Femur (tissue), 1 donor: ENCODE results near the gene AQP11.
"Not testable (repeated sequence)": the region's sequence is repeated elsewhere in the genome, so short reads cannot be mapped to it uniquely, and the experiment has no call there.

ENCODE experiments used
- DNase-seq: peaks from one replicate; pipeline ENCODE4 v3.0.0-alpha.2; 2017

Gene AQP11, protein sequence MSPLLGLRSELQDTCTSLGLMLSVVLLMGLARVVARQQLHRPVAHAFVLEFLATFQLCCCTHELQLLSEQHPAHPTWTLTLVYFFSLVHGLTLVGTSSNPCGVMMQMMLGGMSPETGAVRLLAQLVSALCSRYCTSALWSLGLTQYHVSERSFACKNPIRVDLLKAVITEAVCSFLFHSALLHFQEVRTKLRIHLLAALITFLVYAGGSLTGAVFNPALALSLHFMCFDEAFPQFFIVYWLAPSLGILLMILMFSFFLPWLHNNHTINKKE

GRCh38 chr11:77589521-77590193 lies at the start of gene AQP11:
Gene AQP11 (plus strand): TSS chr11:77589953. CDS start chr11:77589993, 40 bp downstream.
- peak; percentile 89 for DNase-seq

GRCh38 chr11:77542296-77542695 lies 47.5 kb upstream of the AQP11 start:
- DNase-seq = no peak

- DNase-seq = no peak
Observed at GRCh38 chr11:77547047-77547836, 42.5 kb upstream of the AQP11 start.

DNA sequence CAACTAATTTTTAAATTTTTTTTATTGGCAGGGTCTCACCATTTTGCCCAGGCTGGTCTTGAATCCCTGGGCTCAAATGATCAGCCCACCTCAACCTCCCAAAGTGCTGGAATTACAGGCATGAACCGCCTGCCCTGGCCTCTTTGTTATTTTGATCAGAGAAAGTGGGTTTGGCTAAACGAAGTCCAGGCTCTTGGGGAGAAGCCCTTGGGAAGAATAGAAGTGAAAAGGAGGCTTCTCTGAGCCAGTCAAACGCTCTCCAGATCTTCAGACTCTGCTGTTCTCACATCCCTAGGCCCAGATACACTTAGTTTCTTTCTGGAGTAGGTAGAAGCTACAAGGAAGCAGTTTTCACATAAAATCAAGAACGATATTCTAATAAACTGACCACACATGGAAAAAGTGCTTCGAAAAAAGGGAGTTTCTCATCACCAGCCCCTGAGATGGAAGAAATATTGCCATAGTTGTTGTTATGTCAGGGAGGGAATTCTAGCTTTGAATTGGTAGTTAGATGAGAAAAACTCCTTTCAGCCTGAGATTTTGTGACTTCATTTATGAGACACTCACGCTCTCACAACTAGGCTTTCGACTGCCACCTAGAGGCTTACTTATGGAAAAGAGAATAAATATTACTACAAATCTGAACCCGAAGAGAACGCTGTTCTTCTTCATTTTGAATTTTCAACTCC lies 41.7 kb upstream of the AQP11 start:
- peak; percentile 35 for DNase-seq

GRCh38 chr11:77548552-77549445 lies 41.0 kb upstream of the AQP11 start:
- no peak for DNase-seq

DNA sequence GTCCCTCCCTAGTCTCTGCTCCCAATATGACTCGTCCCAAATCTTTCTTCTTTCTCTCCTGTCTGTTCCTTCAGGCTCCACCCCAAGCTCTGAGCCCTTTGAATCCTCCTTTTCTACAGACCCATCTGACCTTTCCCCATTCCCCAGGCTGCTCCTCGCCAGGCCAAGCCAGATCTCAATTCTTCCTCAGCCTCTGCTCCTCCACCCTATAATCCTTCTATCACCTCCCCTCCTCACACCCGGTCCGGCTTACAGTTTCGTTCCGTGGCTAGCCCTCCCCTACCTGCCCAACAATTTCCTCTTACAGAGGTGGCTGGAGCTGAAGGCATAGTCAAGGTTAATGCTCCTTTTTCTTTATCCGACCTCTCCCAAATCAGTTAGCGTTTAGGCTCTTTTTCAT lies 38.3 kb upstream of the AQP11 start:
- DNase-seq = not testable (repeated sequence)

DNA sequence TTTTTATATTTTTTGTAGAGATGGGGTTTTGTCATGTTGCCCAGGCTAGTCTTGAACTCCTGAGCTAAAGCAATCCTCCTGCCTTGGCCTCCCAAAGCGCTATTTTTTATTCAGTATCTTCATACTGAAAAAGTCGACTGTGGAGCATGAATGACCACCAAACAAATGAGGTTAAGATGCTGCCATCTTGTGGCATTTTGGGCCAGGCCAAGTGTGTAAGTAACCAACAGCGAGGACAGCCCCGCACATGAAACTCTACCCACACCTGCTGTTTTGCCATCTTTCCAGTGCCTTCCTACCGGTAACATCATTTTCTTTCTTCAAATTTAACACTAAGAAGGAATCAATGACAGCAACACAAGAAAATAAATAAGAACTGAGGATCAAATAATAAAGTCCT lies 32.2 kb upstream of the AQP11 start:
- no peak for DNase-seq

DNA sequence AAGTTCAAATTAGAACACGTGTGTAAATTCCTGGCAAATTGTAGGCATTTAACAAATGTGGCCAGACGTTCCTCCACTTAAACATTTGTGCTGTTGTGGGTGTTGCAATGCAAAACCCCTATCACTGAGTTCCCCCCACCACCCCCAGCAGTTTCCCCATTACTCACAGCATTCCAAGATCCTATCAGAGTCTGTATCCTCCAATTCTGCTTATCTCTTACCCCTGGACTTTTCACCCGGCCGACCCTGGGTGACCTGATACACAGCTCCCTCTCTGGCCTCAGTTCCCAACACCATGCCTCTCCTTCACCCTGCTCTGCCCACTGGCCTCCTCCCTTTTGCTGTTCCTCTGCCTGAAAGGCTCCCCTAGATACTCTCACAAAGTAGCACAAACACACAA lies 31.4 kb upstream of the AQP11 start:
- DNase-seq = no peak

DNA sequence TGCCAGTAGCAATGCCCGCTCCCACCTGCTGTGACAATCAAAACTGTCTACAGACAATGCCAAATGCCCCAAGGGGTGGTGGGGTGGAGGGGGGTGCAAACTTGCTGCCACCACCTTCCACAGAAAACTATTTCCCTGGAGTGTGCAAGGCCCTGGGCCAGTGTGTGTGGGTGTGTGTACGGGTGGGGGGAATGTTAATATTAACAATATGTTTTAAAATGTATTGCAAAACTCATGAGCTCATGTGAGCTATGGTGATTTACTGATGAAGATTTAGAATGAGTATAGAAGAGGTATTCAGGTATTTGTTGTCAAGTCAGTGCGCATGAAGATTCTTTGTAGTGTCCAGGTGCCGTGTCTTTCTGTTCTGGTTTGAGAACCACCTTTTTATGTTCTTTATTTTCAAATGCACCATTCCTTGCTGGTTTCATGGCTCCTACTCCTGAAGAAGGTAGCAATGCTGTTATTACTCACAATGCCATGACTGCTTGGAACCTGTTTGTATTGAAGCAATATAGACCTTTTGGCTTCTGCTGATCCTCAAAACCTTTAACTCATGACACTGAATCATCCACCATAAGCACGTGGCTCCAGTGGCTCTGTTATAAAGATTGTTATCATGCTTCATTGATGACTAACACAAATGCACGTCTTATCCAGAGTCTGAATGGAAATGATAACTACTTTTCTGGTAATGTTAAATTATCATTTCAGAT lies 29.9 kb upstream of the AQP11 start:
- DNase-seq = no peak

DNA sequence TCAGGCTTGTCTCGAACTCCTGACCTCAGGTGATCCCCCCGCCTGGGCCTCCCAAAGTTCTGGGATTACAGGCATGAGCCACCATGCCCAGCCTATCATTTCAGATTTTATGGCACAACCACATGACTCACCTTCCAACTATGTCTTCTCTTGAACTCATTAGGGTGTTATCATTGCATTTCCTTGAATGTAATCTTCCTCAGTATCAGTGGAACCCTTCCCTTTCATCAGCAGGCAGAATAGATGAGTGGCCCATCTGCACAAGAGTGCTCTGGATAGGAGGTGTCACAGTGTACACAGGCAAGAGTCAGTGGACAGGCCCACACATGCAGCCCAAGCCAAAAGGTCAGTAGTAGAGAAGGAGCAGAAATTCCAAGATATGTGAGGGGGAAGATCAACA lies 29.1 kb upstream of the AQP11 start:
- DNase-seq = no peak

DNA sequence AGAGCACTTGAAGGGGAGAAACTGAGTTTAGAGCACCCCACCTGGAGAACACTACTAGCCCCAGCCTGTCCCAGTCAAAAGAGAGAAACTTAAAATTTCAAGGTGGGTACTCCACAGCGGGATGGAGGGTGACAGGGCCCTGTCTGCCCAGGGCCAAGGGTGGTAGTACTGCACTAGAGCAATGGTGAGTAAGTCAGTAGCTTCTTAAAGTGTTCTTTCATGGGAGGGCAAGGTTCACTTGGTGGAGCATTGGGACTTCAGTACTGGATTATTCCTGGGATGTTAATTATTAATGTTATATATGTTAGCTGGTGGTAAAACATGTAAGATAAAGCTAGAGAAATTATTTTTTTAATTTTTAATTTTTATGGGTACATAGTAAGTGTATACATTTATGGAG lies 28.5 kb upstream of the AQP11 start:
- DNase-seq = no peak

DNA sequence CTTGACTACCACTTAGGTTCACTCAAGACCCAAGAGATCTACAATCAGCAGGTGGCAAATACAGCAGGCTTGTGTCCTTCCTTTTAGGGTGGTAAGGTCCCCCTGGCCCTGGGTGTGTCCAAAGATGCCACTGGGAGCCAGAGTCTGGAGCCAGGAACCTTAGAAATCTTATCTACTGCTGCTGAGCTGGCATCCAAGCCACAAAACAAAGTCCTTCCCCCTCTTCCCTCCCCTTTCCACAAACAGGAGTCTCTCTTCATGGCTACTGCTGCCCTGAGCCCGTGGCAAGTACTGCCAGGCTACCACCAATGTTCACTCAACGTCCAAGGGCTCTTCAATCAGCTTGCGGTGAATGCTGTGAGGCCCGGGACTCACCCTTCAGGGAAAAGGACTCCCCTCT lies 21.4 kb upstream of the AQP11 start:
- DNase-seq = no peak

- no peak for DNase-seq
Observed at GRCh38 chr11:77568916-77569675, 20.7 kb upstream of the AQP11 start.

DNA sequence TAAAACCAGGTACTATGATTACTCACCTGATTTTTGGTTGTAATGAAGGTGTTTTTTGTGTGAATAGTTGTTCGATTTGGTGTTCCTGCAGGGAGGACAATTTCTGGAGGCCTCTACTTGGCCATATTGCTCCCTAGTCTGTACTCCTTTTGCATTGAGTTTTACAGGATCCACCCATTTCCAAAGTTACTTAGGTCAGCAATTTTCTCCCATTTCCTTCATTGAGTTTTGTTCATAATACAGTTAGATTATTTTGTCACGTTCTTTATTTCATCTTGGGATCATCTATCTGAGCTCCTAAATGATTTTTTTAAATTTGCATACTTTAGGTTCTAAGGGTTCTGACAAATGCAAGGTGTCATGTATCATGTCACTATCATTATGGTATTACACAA lies 20.1 kb upstream of the AQP11 start:
- DNase-seq = no peak

GRCh38 chr11:77570896-77571295 lies 18.9 kb upstream of the AQP11 start:
- not testable (repeated sequence) for DNase-seq

DNA sequence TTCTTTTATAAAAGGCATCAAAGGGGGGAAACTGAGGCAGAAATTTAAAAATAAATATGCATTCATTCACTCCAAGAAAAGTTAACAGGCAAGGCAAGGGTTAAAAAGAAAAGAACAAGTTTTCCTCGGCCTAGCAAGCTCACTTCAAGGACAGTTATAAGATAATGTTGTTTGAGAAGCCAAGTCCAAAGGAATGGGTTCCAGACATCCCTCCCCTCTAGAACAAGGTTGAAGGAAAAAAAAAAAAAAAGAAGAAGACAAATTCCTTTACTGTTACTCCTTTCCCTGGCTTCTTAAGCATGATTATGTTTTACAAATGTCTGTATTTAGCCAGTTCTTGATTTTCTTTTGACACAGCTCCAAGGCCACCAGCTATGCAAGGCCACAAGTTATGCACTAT lies 14.3 kb upstream of the AQP11 start:
- not testable (repeated sequence) for DNase-seq

DNA sequence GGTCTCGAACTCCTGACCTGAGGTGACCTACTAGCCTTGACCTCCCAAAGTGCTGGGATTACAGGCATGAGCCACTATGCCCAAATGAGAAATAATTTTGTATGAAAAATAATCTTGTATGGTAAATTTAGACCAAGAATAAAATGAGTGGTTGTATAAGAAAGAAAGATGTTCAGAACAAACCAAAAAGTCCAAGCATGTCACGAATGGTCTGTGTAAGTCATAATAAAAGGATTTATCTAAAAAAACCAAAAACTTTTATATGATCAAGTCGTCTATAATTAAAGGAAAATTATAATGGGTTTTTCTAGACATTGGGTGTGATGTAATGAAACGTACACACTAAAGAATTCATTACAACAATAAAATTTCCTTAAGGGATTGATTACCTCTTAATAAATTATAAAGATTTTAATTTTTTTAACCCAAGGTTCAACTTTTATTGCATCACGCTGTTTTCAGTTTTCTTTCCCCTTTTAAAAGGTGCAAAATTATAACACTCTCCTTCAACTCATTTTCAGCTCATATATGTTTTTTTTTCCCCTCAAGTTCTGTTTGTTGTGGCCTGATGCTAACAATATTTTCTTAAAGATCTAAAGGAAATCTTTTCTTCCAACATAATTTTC lies 8.9 kb upstream of the AQP11 start:
- DNase-seq = no peak

GRCh38 chr11:77589181-77589520 lies 602 bp upstream of the AQP11 start:
- DNase-seq = no peak

- DNase-seq = peak; percentile 48
Observed at GRCh38 chr11:77590194-77590782, 535 bp downstream of the AQP11 start.

GRCh38 chr11:77592727-77593126 lies 3.0 kb downstream of the AQP11 start:
- no peak for DNase-seq
